GM19099 (cell line): ENCODE data around the gene GFRA1.

ENCODE experiments used
- POLR2A ChIP-seq: IDR thresholded peaks from 3 replicates; pipeline ENCODE4 v1.6.1; 2011; ENCODE audit warnings: low read depth; ENCODE audit not compliant: insufficient read length; ENCODE audit errors: extremely low read depth

GFRA1 gene

GRCh38 chr10:116108095-116108494 is 164.9 kb downstream of the GFRA1 start:
- TF ChIP-seq POLR2A = no peak

- TF ChIP-seq POLR2A = no peak
Observed at GRCh38 chr10:116106611-116107010, 166.4 kb downstream of the GFRA1 start.

GRCh38 chr10:116105264-116105663 is 167.7 kb downstream of the GFRA1 start:
- TF ChIP-seq POLR2A = no peak

- no peak for TF ChIP-seq POLR2A
Observed at GRCh38 chr10:116104210-116104932, 168.6 kb downstream of the GFRA1 start.

GRCh38 chr10:116103668-116104067 is 169.3 kb downstream of the GFRA1 start:
- TF ChIP-seq POLR2A = no peak

GRCh38 chr10:116101616-116102315 is 171.2 kb downstream of the GFRA1 start:
- TF ChIP-seq POLR2A = no peak

- TF ChIP-seq POLR2A = no peak
Observed at GRCh38 chr10:116100984-116101383, 172.0 kb downstream of the GFRA1 start.

GRCh38 chr10:116099023-116099420 is 174.0 kb downstream of the GFRA1 start:
- no peak for TF ChIP-seq POLR2A

- TF ChIP-seq POLR2A = no peak
Observed at GRCh38 chr10:116098411-116099022, 174.5 kb downstream of the GFRA1 start.

GRCh38 chr10:116097239-116097784 is 175.7 kb downstream of the GFRA1 start:
- no peak for TF ChIP-seq POLR2A

GRCh38 chr10:116096526-116096925 is 176.5 kb downstream of the GFRA1 start:
- no peak for TF ChIP-seq POLR2A

GRCh38 chr10:116094356-116094755 is 178.7 kb downstream of the GFRA1 start:
- no peak for TF ChIP-seq POLR2A

GRCh38 chr10:116093031-116093430 is 180.0 kb downstream of the GFRA1 start:
- no peak for TF ChIP-seq POLR2A

- TF ChIP-seq POLR2A = no peak
Observed at GRCh38 chr10:116088985-116089384, 184.0 kb downstream of the GFRA1 start.

GRCh38 chr10:116085323-116085722 is 187.7 kb downstream of the GFRA1 start:
- no peak for TF ChIP-seq POLR2A

GRCh38 chr10:116084161-116084560 is 188.8 kb downstream of the GFRA1 start:
- TF ChIP-seq POLR2A = no peak
